HepG2 (cell line): ENCODE measurements around the gene APOC4. TPM values are rescaled to one million over a fixed set of nuclear protein-coding genes. Genes with fewer than 3 reads are reported as not detected.

Experiments used
- EEA1 ChIP-seq: sonication (generic); formaldehyde crosslinking; IDR thresholded peaks from 2 replicates; pipeline ENCODE4 v1.5.1; 2020; ENCODE audit warnings: mild to moderate bottlenecking, missing genetic modification reagents, borderline replicate concordance
- FOSL1 ChIP-seq: sonication (generic); formaldehyde crosslinking; IDR thresholded peaks from 2 replicates; pipeline ENCODE4 v1.9.0; 2021; ENCODE audit warnings: missing genetic modification reagents, borderline replicate concordance
- HNRNPH1 ChIP-seq: fragments of 200-400 bp; formaldehyde crosslinking; optimal IDR thresholded peaks from 2 replicates; pipeline ENCODE3; 2017; ENCODE audit warnings: mild to moderate bottlenecking, low read depth, low read length
- MAFF ChIP-seq: IDR thresholded peaks from 2 replicates; pipeline ENCODE4 v1.6.1; 2011; ENCODE audit warnings: low read depth, low read length, improper control_type of control experiment
- NAIF1 ChIP-seq: sonication (generic); formaldehyde crosslinking; IDR thresholded peaks from 2 replicates; pipeline ENCODE4 v1.5.0; 2020; ENCODE audit warnings: mild to moderate bottlenecking, missing genetic modification reagents, borderline replicate concordance
- POLR2AphosphoS2 ChIP-seq: IDR thresholded peaks from 2 replicates; pipeline ENCODE4 v1.6.1; 2011; ENCODE audit warnings: low read depth, low read length, improper control_type of control experiment
- RAD51 ChIP-seq: fragments of 450-650 bp; IDR thresholded peaks from 2 replicates; pipeline ENCODE4 v1.6.1; 2016; ENCODE audit warnings: borderline replicate concordance
- RBAK ChIP-seq: sonication (generic); formaldehyde crosslinking; IDR thresholded peaks from 2 replicates; pipeline ENCODE4 v1.5.1; 2020; ENCODE audit warnings: mild to moderate bottlenecking, missing genetic modification reagents
- SMYD3 ChIP-seq: sonication (generic); formaldehyde crosslinking; IDR thresholded peaks from 2 replicates; pipeline ENCODE4 v1.8.1; 2023; ENCODE audit warnings: mild to moderate bottlenecking, missing genetic modification reagents
- SP4 ChIP-seq: sonication (generic); formaldehyde crosslinking; IDR thresholded peaks from 2 replicates; pipeline ENCODE4 v1.8.1; 2023; ENCODE audit warnings: mild to moderate bottlenecking, missing genetic modification reagents
- U2AF1 ChIP-seq: fragments of 200-400 bp; formaldehyde crosslinking; optimal IDR thresholded peaks from 2 replicates; pipeline ENCODE3; 2017; ENCODE audit warnings: mild to moderate bottlenecking, low read depth, low read length
- ZEB1 ChIP-seq: IDR thresholded peaks from 2 replicates; pipeline ENCODE4 v1.6.1; 2012; ENCODE audit warnings: mild to moderate bottlenecking, low read depth, inconsistent platforms; ENCODE audit not compliant: insufficient replicate concordance
- ZNF383 ChIP-seq: sonication (generic); formaldehyde crosslinking; IDR thresholded peaks from 2 replicates; pipeline ENCODE4 v1.4.0; 2020; ENCODE audit warnings: missing genetic modification reagents, mild to moderate bottlenecking, borderline replicate concordance
- ZNF451 ChIP-seq: sonication (generic); formaldehyde crosslinking; IDR thresholded peaks from 2 replicates; pipeline ENCODE4 v1.5.0; 2020; ENCODE audit warnings: mild to moderate bottlenecking, missing genetic modification reagents
- ZNF530 ChIP-seq: sonication (generic); formaldehyde crosslinking; IDR thresholded peaks from 2 replicates; pipeline ENCODE4 v1.5.0; 2020; ENCODE audit warnings: low read depth, mild to moderate bottlenecking, missing genetic modification reagents
- ZNF572 ChIP-seq: sonication (generic); formaldehyde crosslinking; IDR thresholded peaks from 2 replicates; pipeline ENCODE4 v1.5.1; 2020; ENCODE audit warnings: mild to moderate bottlenecking, missing genetic modification reagents
- ZNF672 ChIP-seq: sonication (generic); formaldehyde crosslinking; IDR thresholded peaks from 2 replicates; pipeline ENCODE4 v1.8.1; 2022; ENCODE audit warnings: missing genetic modification reagents
- ZNF781 ChIP-seq: sonication (generic); formaldehyde crosslinking; IDR thresholded peaks from 2 replicates; pipeline ENCODE4 v1.5.1; 2020; ENCODE audit warnings: borderline replicate concordance, mild to moderate bottlenecking, missing genetic modification reagents; ENCODE audit errors: not compliant biosample characterization
- ZNF816 ChIP-seq: sonication (generic); formaldehyde crosslinking; IDR thresholded peaks from 2 replicates; pipeline ENCODE4 v1.8.0; 2022; ENCODE audit warnings: missing genetic modification reagents, mild to moderate bottlenecking, borderline replicate concordance
- ZNF878 ChIP-seq: sonication (generic); formaldehyde crosslinking; IDR thresholded peaks from 2 replicates; pipeline ENCODE4 v1.8.1; 2023; ENCODE audit warnings: mild to moderate bottlenecking, missing genetic modification reagents, moderate library complexity
- ZSCAN31 ChIP-seq: sonication (generic); formaldehyde crosslinking; IDR thresholded peaks from 2 replicates; pipeline ENCODE4 v1.5.0; 2020; ENCODE audit warnings: low read depth, mild to moderate bottlenecking, missing genetic modification reagents
- polyA plus RNA-seq, 8 experiments: library from polyadenylated mRNA; depleted of rRNA in 3 of 8; stranded (reverse) in 7 of 8; unstranded in 1 of 8; fragments of >200 nt; fragmentation: Illumina TruSeq in 4 of 8; extraction: Trizol in 4 of 8; gene quantifications; 2 replicates each; pipeline versions ENCODE4 v1.2.1 to v1.2.3, GENCODE V29; 2011 to 2016; ENCODE audit warnings: low read depth in 4 of 8, missing spikeins in 1 of 8, mixed read lengths in 1 of 8; ENCODE audit not compliant: insufficient read depth in 1 of 8
- total RNA-seq, 5 experiments: library from RNA; depleted of rRNA; stranded (reverse); fragments of >200 nt; fragmentation: Illumina TruSeq; extraction: Trizol; gene quantifications; 2 replicates each; pipeline ENCODE4 v1.2.3, GENCODE V29; 2016; ENCODE audit warnings: low read depth in 1 of 5
- TF ChIP-seq, protein P1 (sequence below): sonication (generic); formaldehyde crosslinking; IDR thresholded peaks from 2 replicates; pipeline ENCODE4 v1.8.0; 2022; ENCODE audit warnings: missing genetic modification reagents, mild to moderate bottlenecking, moderate library complexity, borderline replicate concordance
- TF ChIP-seq, protein P2 (sequence below): sonication (generic); formaldehyde crosslinking; conservative IDR thresholded peaks from 2 replicates; pipeline ENCODE4 v1.8.1; 2023; ENCODE audit warnings: missing genetic modification reagents
- TF ChIP-seq, protein P3 (sequence below): IDR thresholded peaks from 2 replicates; pipeline ENCODE4 v1.6.1; 2012; ENCODE audit warnings: low read depth, low read length, improper control_type of control experiment
- TF ChIP-seq, protein P4 (sequence below): sonication (generic); formaldehyde crosslinking; IDR thresholded peaks from 2 replicates; pipeline ENCODE4 v1.4.0; 2020; ENCODE audit warnings: mild to moderate bottlenecking, missing genetic modification reagents

The APOC4 gene
- total and polyA plus RNA-seq, 2 of the 13 experiments (the other 11 are each of a cell fraction or from before 2014, with no cell fraction given): 0.46 TPM; not detected in 1

DNA sequence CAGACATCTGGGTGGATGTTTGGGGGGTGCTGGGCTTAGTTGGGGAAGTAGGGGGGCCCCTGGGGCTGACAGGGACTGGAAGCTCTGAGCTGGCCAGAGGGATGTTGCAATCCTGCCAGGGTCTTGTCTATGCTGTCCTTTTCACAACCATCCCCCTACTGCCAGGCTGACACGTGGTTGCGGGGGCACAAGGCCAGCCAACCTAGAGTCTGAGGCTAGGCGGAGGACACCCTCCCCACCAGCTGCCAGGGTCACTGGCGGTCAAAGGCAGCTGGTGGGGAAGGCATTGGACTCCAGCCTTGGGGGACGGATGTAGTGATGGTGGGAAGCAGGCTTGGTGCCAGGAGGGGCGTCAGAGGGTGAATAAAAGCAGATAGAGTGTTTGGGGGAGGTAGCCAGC is 29.2 kb upstream of the APOC4 start (continued):
- TF ChIP-seq, protein P1, sequence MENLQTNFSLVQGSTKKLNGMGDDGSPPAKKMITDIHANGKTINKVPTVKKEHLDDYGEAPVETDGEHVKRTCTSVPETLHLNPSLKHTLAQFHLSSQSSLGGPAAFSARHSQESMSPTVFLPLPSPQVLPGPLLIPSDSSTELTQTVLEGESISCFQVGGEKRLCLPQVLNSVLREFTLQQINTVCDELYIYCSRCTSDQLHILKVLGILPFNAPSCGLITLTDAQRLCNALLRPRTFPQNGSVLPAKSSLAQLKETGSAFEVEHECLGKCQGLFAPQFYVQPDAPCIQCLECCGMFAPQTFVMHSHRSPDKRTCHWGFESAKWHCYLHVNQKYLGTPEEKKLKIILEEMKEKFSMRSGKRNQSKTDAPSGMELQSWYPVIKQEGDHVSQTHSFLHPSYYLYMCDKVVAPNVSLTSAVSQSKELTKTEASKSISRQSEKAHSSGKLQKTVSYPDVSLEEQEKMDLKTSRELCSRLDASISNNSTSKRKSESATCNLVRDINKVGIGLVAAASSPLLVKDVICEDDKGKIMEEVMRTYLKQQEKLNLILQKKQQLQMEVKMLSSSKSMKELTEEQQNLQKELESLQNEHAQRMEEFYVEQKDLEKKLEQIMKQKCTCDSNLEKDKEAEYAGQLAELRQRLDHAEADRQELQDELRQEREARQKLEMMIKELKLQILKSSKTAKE (CRISPR knock-in tag): peak; percentile 99
- TF ChIP-seq ZNF781 (no peak), EEA1 (no peak), ZNF383 (CRISPR knock-in tag) (no peak), ZNF451 (CRISPR knock-in tag) (no peak), RBAK (CRISPR knock-in tag) (no peak), ZEB1 (no peak), SMYD3 (CRISPR knock-in tag) (no peak), U2AF1 (no peak), RAD51 (no peak), ZNF572 (CRISPR knock-in tag) (no peak), HNRNPH1 (no peak), FOSL1 (CRISPR knock-in tag) (no peak), ZNF878 (CRISPR knock-in tag) (no peak), MAFF (no peak), SP4 (CRISPR knock-in tag) (peak; percentile 49; the same call in 1 of the 2 replicates), POLR2AphosphoS2 (no peak), ZNF672 (CRISPR knock-in tag) (0 out of 2 replicates have a peak, but pooled peaks have one; percentile 49), NAIF1 (CRISPR knock-in tag) (no peak), ZSCAN31 (CRISPR knock-in tag) (0 out of 2 replicates have a peak, but pooled peaks have one; percentile 38), ZNF530 (no peak), ZNF816 (CRISPR knock-in tag) (no peak)
- TF ChIP-seq, protein P2, sequence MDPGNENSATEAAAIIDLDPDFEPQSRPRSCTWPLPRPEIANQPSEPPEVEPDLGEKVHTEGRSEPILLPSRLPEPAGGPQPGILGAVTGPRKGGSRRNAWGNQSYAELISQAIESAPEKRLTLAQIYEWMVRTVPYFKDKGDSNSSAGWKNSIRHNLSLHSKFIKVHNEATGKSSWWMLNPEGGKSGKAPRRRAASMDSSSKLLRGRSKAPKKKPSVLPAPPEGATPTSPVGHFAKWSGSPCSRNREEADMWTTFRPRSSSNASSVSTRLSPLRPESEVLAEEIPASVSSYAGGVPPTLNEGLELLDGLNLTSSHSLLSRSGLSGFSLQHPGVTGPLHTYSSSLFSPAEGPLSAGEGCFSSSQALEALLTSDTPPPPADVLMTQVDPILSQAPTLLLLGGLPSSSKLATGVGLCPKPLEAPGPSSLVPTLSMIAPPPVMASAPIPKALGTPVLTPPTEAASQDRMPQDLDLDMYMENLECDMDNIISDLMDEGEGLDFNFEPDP: no peak
- TF ChIP-seq, protein P3, sequence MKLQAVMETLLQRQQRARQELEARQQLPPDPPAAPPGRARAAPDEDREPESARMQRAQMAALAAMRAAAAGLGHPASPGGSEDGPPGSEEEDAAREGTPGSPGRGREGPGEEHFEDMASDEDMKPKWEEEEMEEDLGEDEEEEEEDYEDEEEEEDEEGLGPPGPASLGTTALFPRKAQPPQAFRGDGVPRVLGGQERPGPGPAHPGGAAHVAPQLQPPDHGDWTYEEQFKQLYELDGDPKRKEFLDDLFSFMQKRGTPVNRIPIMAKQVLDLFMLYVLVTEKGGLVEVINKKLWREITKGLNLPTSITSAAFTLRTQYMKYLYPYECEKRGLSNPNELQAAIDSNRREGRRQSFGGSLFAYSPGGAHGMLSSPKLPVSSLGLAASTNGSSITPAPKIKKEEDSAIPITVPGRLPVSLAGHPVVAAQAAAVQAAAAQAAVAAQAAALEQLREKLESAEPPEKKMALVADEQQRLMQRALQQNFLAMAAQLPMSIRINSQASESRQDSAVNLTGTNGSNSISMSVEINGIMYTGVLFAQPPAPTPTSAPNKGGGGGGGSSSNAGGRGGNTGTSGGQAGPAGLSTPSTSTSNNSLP: no peak
- TF ChIP-seq, protein P4, sequence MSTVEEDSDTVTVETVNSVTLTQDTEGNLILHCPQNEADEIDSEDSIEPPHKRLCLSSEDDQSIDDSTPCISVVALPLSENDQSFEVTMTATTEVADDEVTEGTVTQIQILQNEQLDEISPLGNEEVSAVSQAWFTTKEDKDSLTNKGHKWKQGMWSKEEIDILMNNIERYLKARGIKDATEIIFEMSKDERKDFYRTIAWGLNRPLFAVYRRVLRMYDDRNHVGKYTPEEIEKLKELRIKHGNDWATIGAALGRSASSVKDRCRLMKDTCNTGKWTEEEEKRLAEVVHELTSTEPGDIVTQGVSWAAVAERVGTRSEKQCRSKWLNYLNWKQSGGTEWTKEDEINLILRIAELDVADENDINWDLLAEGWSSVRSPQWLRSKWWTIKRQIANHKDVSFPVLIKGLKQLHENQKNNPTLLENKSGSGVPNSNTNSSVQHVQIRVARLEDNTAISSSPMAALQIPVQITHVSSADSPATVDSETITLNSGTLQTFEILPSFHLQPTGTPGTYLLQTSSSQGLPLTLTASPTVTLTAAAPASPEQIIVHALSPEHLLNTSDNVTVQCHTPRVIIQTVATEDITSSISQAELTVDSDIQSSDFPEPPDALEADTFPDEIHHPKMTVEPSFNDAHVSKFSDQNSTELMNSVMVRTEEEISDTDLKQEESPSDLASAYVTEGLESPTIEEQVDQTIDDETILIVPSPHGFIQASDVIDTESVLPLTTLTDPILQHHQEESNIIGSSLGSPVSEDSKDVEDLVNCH (CRISPR knock-in tag): no peak
